Measurements from ENCODE around the gene FMN2. TPM values are rescaled to one million over a fixed set of nuclear protein-coding genes. Genes with fewer than 3 reads are reported as not detected.
"Not testable (repeated sequence)": the region's sequence is repeated elsewhere in the genome, so short reads cannot be mapped to it uniquely, and the experiment has no call there.

The FMN2 gene
- total RNA-seq, 2 donors from 2014 or later: 0.26 to 0.33 TPM

DNA sequence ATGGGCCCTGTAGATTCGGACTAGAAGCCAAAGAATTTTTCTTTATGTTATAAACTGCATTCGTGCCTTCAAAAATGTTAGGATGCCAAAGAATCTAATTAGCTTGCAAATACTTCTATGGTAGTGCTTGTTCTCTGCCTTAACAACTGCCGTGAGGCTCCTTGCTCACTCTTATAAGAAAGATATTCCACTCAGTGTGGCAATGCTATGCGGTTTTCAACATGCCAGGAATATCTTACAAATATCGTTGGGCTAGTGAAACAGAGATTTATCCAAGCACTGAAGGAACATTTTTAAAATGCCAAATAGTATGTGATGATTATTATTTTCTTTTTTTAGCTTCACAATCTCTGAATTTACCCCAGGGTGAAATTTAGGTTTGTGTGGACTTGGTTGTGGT is 322.0 kb downstream of the FMN2 start:
- ATAC-seq (no peak), DNase-seq (no peak)
- Histone ChIP-seq H3K4me1 (no peaks in the 10 kb centered on the region), H3K9me3 (no peaks in the 10 kb centered on the region), H3K4me3 (no peak overlapping the region), H3K27ac (no peak overlapping the region), H3K27me3 (no peaks in the 10 kb centered on the region), H3K36me3 (replicated peaks in 1 of 2; ENCODE audit: insufficient read depth in 1 of 2, low read depth in 2 of 2) (no peaks in the 10 kb centered on the region)
- intact Hi-C loops (cut with DNase I): no loop called here
- 63 to 71% methylated on average over 5 of the region's 5 CpGs for WGBS, 2 donors
- TF ChIP-seq POLR2A (IDR thresholded peaks at IDR 0.05): no peak
- TF ChIP-seq, protein P1, sequence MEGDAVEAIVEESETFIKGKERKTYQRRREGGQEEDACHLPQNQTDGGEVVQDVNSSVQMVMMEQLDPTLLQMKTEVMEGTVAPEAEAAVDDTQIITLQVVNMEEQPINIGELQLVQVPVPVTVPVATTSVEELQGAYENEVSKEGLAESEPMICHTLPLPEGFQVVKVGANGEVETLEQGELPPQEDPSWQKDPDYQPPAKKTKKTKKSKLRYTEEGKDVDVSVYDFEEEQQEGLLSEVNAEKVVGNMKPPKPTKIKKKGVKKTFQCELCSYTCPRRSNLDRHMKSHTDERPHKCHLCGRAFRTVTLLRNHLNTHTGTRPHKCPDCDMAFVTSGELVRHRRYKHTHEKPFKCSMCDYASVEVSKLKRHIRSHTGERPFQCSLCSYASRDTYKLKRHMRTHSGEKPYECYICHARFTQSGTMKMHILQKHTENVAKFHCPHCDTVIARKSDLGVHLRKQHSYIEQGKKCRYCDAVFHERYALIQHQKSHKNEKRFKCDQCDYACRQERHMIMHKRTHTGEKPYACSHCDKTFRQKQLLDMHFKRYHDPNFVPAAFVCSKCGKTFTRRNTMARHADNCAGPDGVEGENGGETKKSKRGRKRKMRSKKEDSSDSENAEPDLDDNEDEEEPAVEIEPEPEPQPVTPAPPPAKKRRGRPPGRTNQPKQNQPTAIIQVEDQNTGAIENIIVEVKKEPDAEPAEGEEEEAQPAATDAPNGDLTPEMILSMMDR (IDR thresholded peaks at IDR 0.05): no peak

DNA sequence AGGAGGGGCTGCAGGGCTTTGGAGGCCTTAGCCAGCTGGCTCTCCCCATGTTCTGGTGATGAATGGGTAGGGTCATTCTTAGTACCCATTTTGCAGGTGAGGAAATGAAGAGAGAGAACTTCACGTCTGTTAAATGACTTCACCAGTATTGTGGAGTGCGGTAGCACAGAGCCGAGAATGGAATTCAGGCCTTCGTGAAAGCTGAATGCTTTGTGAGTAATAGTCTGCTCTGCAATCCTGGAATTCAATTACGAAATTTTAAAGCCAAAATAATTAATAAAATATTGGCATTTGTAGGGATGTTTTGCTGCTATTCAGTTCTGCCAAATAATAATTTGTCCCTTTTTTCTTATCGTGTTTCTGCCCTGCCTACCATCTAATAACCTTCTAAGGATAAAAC is 322.6 kb downstream of the FMN2 start:
- 69 to 72% methylated on average over 6 of the region's 6 CpGs for WGBS, 2 donors
- no peak for DNase-seq
- TF ChIP-seq, protein P1 (IDR thresholded peaks at IDR 0.05): no peak
- TF ChIP-seq POLR2A (IDR thresholded peaks at IDR 0.05): no peak
- H3K27me3 ChIP-seq: no peaks in the 10 kb centered on the region
- no peak overlapping the region for H3K4me3 ChIP-seq
- no peaks in the 10 kb centered on the region for H3K36me3 ChIP-seq (replicated peaks in 1 of 2; ENCODE audit: insufficient read depth in 1 of 2, low read depth in 2 of 2)
- H3K4me1 ChIP-seq: no peaks in the 10 kb centered on the region
- ATAC-seq: no peak
- H3K9me3 ChIP-seq: no peaks in the 10 kb centered on the region
- no peak overlapping the region for H3K27ac ChIP-seq
- intact Hi-C loops (cut with DNase I): no loop called here

DNA sequence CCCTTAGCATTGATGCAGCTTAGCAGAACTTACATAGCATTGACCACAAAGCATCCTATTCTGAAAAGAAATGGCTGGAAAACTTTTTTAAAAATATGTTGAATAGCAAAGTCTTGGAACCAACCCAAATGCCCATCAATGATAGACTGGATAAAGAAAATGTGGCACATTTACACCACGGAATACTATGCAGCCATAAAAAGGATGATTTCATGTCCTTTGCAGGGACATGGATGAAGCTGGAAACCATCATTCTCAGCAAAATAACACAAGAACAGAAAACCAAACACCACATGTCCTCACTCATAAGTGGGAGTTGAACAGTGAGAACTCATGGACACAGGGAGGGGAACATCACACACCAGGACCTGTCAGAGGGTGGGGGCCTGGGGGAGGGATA is 323.3 kb downstream of the FMN2 start:
- H3K9me3 ChIP-seq; H3K4me3 ChIP-seq; ATAC-seq; H3K27ac ChIP-seq; H3K27me3 ChIP-seq; H3K4me1 ChIP-seq; H3K36me3 ChIP-seq (replicated peaks in 1 of 2; ENCODE audit: insufficient read depth in 1 of 2, low read depth in 2 of 2); intact Hi-C loops (cut with DNase I); DNase-seq: not testable (repeated sequence)
- WGBS, 2 donors: 71 to 90% methylated on average over 1 of the region's 1 CpG

DNA sequence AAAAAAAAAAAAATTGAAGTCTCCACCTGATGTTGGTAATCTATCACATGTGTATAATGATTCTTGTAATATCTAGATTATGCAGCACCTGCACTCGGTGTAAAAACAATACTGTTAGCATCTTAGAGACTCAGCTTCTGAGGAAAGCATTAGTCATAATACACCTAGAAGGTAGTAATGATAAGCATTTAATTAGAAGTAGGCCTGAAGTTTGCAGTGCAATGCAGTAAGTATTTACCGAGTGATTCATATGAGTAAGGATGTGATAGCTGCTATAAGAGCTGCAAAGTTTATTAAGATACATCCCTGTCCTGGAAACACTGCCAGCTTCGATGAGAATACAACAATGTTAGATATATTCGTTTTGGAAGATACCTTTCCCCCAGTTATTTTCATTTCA is 323.8 kb downstream of the FMN2 start:
- Histone ChIP-seq H3K27ac (no peak overlapping the region), H3K27me3 (no peaks in the 10 kb centered on the region), H3K4me3 (no peak overlapping the region), H3K36me3 (replicated peaks in 1 of 2; ENCODE audit: insufficient read depth in 1 of 2, low read depth in 2 of 2) (no peaks in the 10 kb centered on the region), H3K4me1 (no peaks in the 10 kb centered on the region), H3K9me3 (no peaks in the 10 kb centered on the region)
- WGBS, 2 donors: 40 to 45% methylated on average over 4 of the region's 4 CpGs
- DNase-seq (no peak), ATAC-seq (no peak)
- intact Hi-C loops (cut with DNase I): no loop called here
- TF ChIP-seq, protein P1 (IDR thresholded peaks at IDR 0.05): no peak
- TF ChIP-seq POLR2A (IDR thresholded peaks at IDR 0.05): no peak

DNA sequence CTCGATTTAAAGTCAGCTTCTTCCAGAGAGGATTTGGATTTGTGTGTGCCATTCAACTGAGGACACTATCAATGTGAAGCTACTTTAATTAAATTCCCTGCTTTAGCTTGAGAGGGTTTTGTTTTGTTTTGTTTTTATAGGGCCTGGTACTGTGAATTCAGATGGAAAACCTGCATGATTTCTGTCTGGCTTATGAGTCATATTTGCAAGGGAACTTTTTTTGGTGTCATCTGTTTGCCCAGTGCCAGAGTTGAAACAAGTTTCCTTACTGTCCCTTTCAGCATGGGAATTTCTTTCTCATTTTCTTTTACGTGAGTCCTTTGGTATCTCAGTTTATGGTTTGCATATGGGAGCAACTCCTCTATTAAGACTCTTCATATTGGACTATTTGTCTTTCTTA is 325.6 kb downstream of the FMN2 start:
- H3K9me3 ChIP-seq: no peaks in the 10 kb centered on the region
- H3K36me3 ChIP-seq (replicated peaks in 1 of 2; ENCODE audit: insufficient read depth in 1 of 2, low read depth in 2 of 2): no peaks in the 10 kb centered on the region
- TF ChIP-seq, protein P1 (IDR thresholded peaks at IDR 0.05): no peak
- no peak for TF ChIP-seq POLR2A (IDR thresholded peaks at IDR 0.05)
- H3K27ac ChIP-seq: no peak overlapping the region
- DNase-seq: no peak
- intact Hi-C loops (cut with DNase I): no loop called here
- H3K4me1 ChIP-seq: no peaks in the 10 kb centered on the region
- 42 to 65% methylated on average over 2 of the region's 2 CpGs for WGBS, 2 donors
- H3K27me3 ChIP-seq: no peaks in the 10 kb centered on the region
- no peak for ATAC-seq
- no peak overlapping the region for H3K4me3 ChIP-seq

Data from body of pancreas (tissue), 4 donors.